Stimulated activated CD8-positive, alpha-beta memory T cell treated with anti-CD3 and anti-CD28 coated beads, Interleukin-7, amount 100 ng/mL, for 48 hours (primary cell): ENCODE measurements around the gene PMIS2.

Experiments
- DNase-seq, 2 donors: peaks; one replicate each; pipeline ENCODE4 v3.0.0-alpha.2; 2020; ENCODE audit warnings: low read depth in 1 of 2; ENCODE audit errors: extremely low read depth in 1 of 2

PMIS2 gene

GRCh38 chr19:35585848-35586247, at the start of gene PMIS2:
PMIS2 (plus strand) TSS chr19:35586173; CDS start chr19:35586260, 87 bp downstream.
- DNase-seq = peak in 1 of 2 donors; percentile 28

GRCh38 chr19:35539314-35539713, 46.7 kb upstream of the PMIS2 start:
- no peak for DNase-seq

GRCh38 chr19:35539850-35540249, 46.1 kb upstream of the PMIS2 start:
- no peak for DNase-seq

GRCh38 chr19:35540356-35540927, 45.5 kb upstream of the PMIS2 start:
- no peak for DNase-seq

GRCh38 chr19:35542209-35542608, 43.8 kb upstream of the PMIS2 start:
- no peak for DNase-seq

- no peak for DNase-seq
Observed at GRCh38 chr19:35543280-35544109, 42.5 kb upstream of the PMIS2 start.

- DNase-seq = no peak
Observed at GRCh38 chr19:35544110-35544802, 41.7 kb upstream of the PMIS2 start.

GRCh38 chr19:35545001-35545854, 40.7 kb upstream of the PMIS2 start, which contains the start of gene TMEM147:
TMEM147 (plus strand) TSS chr19:35545626; CDS start chr19:35545740, 114 bp downstream.
- peak; percentile 76 to 78 for DNase-seq

GRCh38 chr19:35545855-35546381, 40.1 kb upstream of the PMIS2 start:
- DNase-seq = peak; percentile 68 to 74

- DNase-seq = no peak
Observed at GRCh38 chr19:35546532-35546931, 39.4 kb upstream of the PMIS2 start.

GRCh38 chr19:35549174-35549788, 36.7 kb upstream of the PMIS2 start:
- DNase-seq = no peak

- no peak for DNase-seq
Observed at GRCh38 chr19:35549879-35550523, 36.0 kb upstream of the PMIS2 start.

- DNase-seq = no peak
Observed at GRCh38 chr19:35551091-35551810, 34.7 kb upstream of the PMIS2 start.

- no peak for DNase-seq
Observed at GRCh38 chr19:35552534-35553384, 33.2 kb upstream of the PMIS2 start.

- DNase-seq = no peak
Observed at GRCh38 chr19:35553385-35554000, 32.5 kb upstream of the PMIS2 start.

- no peak for DNase-seq
Observed at GRCh38 chr19:35554076-35554475, 31.9 kb upstream of the PMIS2 start.

- DNase-seq = no peak
Observed at GRCh38 chr19:35555301-35556005, 30.5 kb upstream of the PMIS2 start.
